OCI-LY1 (cell line): ENCODE measurements around the gene TMEM235.

ENCODE experiments used
- H2AFZ ChIP-seq: fragments of 200-600 bp; sonication (generic), shearing (Covaris generic); 2 replicates; pipeline ENCODE4 v1.6.0; 2014; ENCODE audit warnings: antibody characterized with exemption, mild to moderate bottlenecking, low read length
- H3F3A ChIP-seq: fragments of 200-600 bp; sonication (generic), shearing (Covaris generic); 2 replicates; pipeline ENCODE4 v1.6.0; 2014; ENCODE audit warnings: mild to moderate bottlenecking, antibody characterized with exemption, low read length, moderate library complexity; ENCODE audit not compliant: insufficient read depth
- H3K27ac ChIP-seq: fragments of 200-600 bp; sonication (generic); 2 replicates; pipeline ENCODE4 v1.5.1; 2014; ENCODE audit warnings: low read length, mixed run types, mild to moderate bottlenecking, low read depth; ENCODE audit not compliant: poor library complexity, severe bottlenecking
- H3K27me3 ChIP-seq: fragments of 200-600 bp; sonication (generic); 2 replicates; pipeline ENCODE4 v1.6.0; 2014; ENCODE audit warnings: antibody characterized with exemption, mild to moderate bottlenecking, low read length, moderate library complexity; ENCODE audit not compliant: insufficient read depth
- H3K36me3 ChIP-seq: fragments of 200-600 bp; sonication (generic); 2 replicates; pipeline ENCODE4 v1.6.1; 2014; ENCODE audit warnings: mild to moderate bottlenecking, antibody characterized with exemption, low read length, moderate library complexity, mixed read lengths; ENCODE audit not compliant: insufficient read depth
- H3K4me1 ChIP-seq: fragments of 200-600 bp; sonication (generic); 2 replicates; pipeline ENCODE4 v1.5.1; 2014; ENCODE audit warnings: mild to moderate bottlenecking, low read length, moderate library complexity; ENCODE audit not compliant: insufficient read depth, severe bottlenecking
- H3K4me2 ChIP-seq: fragments of 200-600 bp; sonication (generic), shearing (Covaris generic); 2 replicates; pipeline ENCODE4 v1.6.1; 2014; ENCODE audit warnings: low read length
- H3K4me3 ChIP-seq: fragments of 200-600 bp; sonication (generic); 2 replicates; pipeline ENCODE4 v1.5.1; 2014; ENCODE audit warnings: low read length, low read depth, mild to moderate bottlenecking, mixed read lengths; ENCODE audit not compliant: poor library complexity, severe bottlenecking
- H3K79me2 ChIP-seq: fragments of 200-600 bp; shearing (Covaris generic); 2 replicates; pipeline ENCODE4 v1.6.1; 2016; ENCODE audit warnings: mixed run types, low read length, mixed read lengths; ENCODE audit not compliant: insufficient read depth
- H3K9ac ChIP-seq: fragments of 200-600 bp; sonication (generic), shearing (Covaris generic); 2 replicates; pipeline ENCODE4 v1.6.1; 2014; ENCODE audit warnings: mild to moderate bottlenecking, low read length, mixed read lengths
- H3K9me2 ChIP-seq: fragments of 200-600 bp; sonication (generic), shearing (Covaris generic); 2 replicates; pipeline ENCODE4 v1.6.1; 2014; ENCODE audit warnings: low read depth, mild to moderate bottlenecking, low read length, mixed read lengths
- H3K9me3 ChIP-seq: fragments of 200-600 bp; shearing (Covaris generic); 2 replicates; pipeline ENCODE4 v1.6.1; 2014; ENCODE audit warnings: low read length, mixed read lengths
- H4K20me1 ChIP-seq: fragments of 200-600 bp; sonication (generic), shearing (Covaris generic); 2 replicates; pipeline ENCODE4 v1.6.0; 2016; ENCODE audit warnings: mild to moderate bottlenecking, low read length; ENCODE audit not compliant: insufficient read depth
- EZH2 ChIP-seq: fragments of 200-600 bp; sonication (generic), shearing (Covaris generic); IDR thresholded peaks from 2 replicates; pipeline ENCODE4 v1.8.0; 2017; ENCODE audit warnings: borderline replicate concordance, mixed run types, mild to moderate bottlenecking, antibody characterized with exemption, low read length, moderate library complexity, mixed read lengths
- TF ChIP-seq, protein P1 (sequence below): fragments of 200-600 bp; sonication (generic), shearing (Covaris generic); IDR thresholded peaks from 2 replicates; pipeline ENCODE4 v1.5.1; 2017; ENCODE audit warnings: mild to moderate bottlenecking, antibody characterized with exemption, low read length, moderate library complexity, mixed read lengths

The TMEM235 gene

DNA sequence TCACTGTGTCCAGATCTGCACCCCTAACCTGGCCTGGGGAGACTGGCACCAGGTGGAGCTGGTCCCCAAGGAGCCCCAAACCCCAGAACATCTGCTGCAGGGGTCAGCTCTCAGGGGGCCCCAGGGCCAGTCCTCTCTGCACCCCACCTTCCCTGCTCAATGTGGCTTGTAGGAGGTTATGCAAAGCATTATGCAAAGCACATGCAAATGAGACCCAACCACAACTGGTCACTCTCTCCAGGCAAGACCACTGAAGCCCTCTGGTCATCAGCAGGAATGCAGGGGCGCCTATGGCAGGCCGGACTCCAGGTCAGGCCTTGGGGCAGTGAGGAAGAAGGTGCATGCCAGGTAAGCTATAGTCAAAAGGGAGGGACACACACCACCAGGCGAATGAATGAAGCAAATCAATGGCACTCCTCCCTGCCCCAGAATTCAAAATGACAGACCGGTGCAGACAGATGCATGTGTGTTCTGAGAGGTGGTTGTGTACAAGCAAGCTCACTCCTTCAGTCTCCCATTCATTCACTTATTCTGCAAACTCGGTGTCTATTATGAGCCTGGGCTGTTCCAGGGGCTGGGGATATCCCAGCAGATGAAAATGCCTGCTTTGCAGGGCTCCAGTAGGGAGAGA lies 48.0 kb downstream of the TMEM235 start:
- Histone ChIP-seq H3K9me2 (no peaks in the 10 kb centered on the region), H4K20me1 (no peaks in the 10 kb centered on the region), H3K27ac (no peak overlapping the region), H3K9me3 (no peaks in the 10 kb centered on the region), H3K9ac (no peak overlapping the region), H3K4me3 (no peak overlapping the region), H2AFZ (no peak overlapping the region), H3K79me2 (no peaks in the 10 kb centered on the region), H3K27me3 (peaks cover 12% of the 10 kb centered on the region), H3K4me1 (peaks cover 28% of the 10 kb centered on the region), H3K4me2 (no peak overlapping the region), H3F3A (0 out of 2 replicates have a peak, but pooled peaks cover 3% of the 10 kb centered on the region), H3K36me3 (no peaks in the 10 kb centered on the region)
- TF ChIP-seq, protein P1, sequence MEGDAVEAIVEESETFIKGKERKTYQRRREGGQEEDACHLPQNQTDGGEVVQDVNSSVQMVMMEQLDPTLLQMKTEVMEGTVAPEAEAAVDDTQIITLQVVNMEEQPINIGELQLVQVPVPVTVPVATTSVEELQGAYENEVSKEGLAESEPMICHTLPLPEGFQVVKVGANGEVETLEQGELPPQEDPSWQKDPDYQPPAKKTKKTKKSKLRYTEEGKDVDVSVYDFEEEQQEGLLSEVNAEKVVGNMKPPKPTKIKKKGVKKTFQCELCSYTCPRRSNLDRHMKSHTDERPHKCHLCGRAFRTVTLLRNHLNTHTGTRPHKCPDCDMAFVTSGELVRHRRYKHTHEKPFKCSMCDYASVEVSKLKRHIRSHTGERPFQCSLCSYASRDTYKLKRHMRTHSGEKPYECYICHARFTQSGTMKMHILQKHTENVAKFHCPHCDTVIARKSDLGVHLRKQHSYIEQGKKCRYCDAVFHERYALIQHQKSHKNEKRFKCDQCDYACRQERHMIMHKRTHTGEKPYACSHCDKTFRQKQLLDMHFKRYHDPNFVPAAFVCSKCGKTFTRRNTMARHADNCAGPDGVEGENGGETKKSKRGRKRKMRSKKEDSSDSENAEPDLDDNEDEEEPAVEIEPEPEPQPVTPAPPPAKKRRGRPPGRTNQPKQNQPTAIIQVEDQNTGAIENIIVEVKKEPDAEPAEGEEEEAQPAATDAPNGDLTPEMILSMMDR, result no peak

DNA sequence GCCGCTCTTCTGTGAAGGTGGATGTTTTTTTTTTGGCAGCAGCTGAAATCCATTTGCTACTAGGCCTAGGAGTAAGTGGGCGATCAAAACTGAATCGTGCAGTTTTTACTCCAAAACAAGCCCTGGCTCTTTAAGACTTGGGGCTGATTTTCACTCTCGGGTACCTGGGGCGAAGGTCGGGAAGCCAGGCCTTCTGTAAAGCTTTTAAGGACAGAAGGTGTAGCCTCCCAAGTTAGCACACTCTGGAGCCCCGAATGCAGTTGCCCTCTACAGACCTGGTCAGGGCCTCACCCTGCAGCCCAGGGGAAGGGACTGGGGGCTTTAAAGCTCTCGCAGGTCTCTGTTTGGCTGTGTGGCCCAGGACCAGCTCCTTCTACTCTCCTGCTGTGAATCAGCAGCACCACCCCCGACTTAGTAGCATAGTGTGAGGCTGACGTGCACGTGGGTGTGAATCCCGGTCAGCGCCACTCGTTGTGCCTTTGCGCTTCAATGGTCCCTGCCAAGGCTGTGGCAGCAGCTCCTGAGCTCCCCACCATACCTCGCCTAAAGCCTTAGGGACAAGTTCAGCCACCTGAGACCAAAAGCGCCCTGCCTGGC lies 49.9 kb downstream of the TMEM235 start:
- no peaks in the 10 kb centered on the region for H3K79me2 ChIP-seq
- H3K9me2 ChIP-seq, result no peaks in the 10 kb centered on the region
- peaks cover 19% of the 10 kb centered on the region for H3K4me1 ChIP-seq
- H3K4me3 ChIP-seq, result no peak overlapping the region
- no peak overlapping the region for H3K27ac ChIP-seq
- no peak overlapping the region for H3K9ac ChIP-seq
- H3K4me2 ChIP-seq, result no peak overlapping the region
- no peaks in the 10 kb centered on the region for H3K36me3 ChIP-seq
- no peak overlapping the region for H2AFZ ChIP-seq
- H3F3A ChIP-seq, result 0 out of 2 replicates have a peak, but pooled peaks cover under 1% of the 10 kb centered on the region
- H3K9me3 ChIP-seq, result no peaks in the 10 kb centered on the region
- peaks cover 12% of the 10 kb centered on the region; the same call in 1 of the 2 replicates for H3K27me3 ChIP-seq
- TF ChIP-seq, protein P1, result no peak
- TF ChIP-seq EZH2, result no peak
- no peaks in the 10 kb centered on the region for H4K20me1 ChIP-seq

DNA sequence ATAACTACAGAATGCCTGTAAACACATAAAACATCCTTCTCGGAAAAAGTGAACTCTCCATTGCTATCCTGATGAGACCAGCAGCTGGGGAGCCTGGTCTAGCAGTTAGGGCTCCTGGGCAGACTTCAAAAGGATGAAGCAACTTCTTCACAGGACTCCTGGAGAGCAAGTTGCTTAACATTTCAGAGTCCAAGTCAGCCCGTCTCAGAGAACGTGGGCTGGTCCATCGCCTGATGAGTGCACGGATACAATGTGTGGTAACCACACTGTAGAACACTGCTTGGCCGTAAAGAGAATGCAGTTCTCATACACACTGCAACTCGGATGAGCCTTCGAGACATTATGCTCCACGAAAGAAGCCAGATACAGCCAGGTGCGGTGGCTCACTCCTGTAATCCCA lies 52.7 kb downstream of the TMEM235 start:
- no peaks in the 10 kb centered on the region for H3K9me2 ChIP-seq
- no peak overlapping the region for H3K4me2 ChIP-seq
- no peaks in the 10 kb centered on the region for H4K20me1 ChIP-seq
- peaks cover 12% of the 10 kb centered on the region; the same call in 1 of the 2 replicates for H3K27me3 ChIP-seq
- H3K4me3 ChIP-seq, result no peak overlapping the region
- H3K9me3 ChIP-seq, result no peaks in the 10 kb centered on the region
- no peaks in the 10 kb centered on the region for H3F3A ChIP-seq
- TF ChIP-seq, protein P1, result no peak
- no peak for TF ChIP-seq EZH2
- no peaks in the 10 kb centered on the region for H3K36me3 ChIP-seq
- no peak overlapping the region for H2AFZ ChIP-seq
- no peaks in the 10 kb centered on the region for H3K79me2 ChIP-seq
- no peak overlapping the region for H3K27ac ChIP-seq
- H3K4me1 ChIP-seq, result no peaks in the 10 kb centered on the region
- no peak overlapping the region for H3K9ac ChIP-seq
